COLO668 (cell line): ENCODE measurements around the gene ZACN.

Experiments
- DNase-seq: peaks from one replicate; lab custom pipeline; 2025; ENCODE audit not compliant: unreplicated experiment; lab: John Stamatoyannopoulos, UW

ZACN gene

DNA sequence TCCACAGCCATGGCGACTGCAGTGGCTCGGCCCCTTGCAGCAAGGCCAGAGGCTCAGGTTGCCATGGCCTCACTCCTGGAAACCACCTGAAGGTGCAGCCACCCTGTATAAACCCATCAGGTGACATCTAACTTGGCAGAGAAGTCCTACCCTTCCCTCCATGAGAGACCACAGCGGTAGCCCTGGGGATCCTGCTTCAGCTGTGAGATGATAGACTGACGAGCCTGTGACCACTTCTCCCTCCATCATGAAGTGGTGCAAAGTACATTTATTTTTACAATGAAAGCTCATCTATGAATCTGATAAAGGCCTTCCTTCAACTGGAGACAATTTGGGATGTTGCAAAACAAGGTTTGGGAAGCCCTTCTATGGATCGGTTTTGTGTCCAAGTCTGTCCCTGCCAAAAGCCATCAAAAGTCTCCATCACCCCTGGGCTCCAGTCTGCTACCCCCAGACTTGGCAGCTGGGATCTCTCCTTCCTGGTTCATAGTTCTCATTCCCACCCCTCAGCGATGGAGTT, 1.8 kb downstream of the ZACN start:
- DNase-seq, result no peak

DNA sequence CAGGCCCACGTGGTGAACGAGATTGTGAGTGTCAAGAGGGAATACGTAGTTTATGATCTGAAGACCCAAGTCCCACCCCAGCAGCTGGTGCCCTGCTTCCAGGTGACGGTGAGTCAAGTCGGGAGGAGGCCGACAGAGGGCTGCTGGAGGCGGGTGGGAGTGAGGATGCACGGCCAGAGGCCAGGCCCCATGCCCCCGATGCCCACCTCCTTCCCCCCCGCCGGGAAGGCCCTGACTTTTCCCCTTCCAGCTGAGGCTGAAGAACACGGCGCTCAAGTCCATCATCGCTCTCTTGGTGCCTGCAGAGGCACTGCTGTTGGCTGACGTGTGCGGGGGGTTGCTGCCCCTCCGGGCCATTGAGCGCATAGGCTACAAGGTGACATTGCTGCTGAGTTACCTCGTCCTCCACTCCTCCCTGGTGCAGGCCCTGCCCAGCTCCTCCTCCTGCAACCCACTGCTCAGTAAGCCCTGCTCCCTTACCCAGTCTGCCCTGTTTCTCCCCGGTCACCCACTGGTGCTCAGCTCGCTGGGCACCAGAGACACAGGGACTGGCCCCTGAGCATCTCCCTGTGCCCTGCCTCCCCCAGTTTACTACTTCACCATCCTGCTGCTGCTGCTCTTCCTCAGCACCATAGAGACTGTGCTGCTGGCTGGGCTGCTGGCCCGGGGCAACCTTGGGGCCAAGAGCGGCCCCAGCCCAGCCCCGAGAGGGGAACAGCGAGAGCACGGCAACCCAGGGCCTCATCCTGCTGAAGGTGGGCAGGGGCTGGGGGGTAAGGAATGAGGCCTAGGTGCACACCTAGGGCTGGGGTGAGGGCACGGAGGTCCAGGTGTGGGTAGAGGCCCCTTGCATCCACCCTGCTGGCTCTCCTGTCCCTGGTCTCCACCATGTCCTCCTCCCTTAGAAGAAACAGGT, 2.6 kb downstream of the ZACN start:
- DNase-seq, result no peak

DNA sequence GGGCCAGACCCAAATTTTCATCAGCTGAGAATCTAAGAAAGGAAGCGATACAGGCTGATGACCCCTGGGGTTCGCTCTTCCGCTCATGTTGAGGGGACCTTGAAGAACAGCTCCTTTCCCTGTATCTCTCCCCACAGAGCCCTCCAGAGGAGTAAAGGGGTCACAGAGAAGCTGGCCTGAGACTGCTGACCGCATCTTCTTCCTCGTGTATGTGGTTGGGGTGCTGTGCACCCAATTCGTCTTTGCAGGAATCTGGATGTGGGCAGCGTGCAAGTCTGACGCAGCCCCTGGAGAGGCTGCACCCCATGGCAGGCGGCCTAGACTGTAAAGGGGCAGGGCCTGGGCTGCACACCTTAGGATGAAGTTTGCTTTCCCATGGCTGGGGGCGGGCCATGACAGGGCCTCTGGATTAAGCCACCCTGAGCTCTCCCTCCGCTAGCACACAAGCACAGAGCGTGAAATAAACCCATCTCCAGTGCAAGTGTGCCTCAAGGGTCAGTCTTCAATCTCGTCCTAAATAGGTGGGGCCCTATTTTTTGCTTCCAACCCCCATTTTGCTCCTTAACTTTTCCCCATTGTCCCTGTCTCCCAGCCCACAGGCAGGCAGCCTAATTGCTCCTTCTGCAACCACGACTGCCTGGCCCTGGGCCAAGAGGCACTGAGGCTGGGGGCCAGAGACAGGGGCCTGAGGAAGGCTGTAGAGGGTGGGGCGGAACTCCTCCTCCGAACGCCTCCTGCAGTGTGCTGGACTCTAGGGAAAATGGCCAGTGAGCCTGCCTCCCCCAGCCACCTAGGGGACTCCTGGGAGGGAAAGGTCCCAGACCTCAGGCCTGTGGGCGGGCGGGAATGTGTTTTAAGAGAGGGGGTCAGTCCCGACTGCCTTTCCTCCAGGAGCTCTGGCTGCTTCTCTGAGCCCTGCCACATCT, 3.6 kb downstream of the ZACN start:
- no peak for DNase-seq

DNA sequence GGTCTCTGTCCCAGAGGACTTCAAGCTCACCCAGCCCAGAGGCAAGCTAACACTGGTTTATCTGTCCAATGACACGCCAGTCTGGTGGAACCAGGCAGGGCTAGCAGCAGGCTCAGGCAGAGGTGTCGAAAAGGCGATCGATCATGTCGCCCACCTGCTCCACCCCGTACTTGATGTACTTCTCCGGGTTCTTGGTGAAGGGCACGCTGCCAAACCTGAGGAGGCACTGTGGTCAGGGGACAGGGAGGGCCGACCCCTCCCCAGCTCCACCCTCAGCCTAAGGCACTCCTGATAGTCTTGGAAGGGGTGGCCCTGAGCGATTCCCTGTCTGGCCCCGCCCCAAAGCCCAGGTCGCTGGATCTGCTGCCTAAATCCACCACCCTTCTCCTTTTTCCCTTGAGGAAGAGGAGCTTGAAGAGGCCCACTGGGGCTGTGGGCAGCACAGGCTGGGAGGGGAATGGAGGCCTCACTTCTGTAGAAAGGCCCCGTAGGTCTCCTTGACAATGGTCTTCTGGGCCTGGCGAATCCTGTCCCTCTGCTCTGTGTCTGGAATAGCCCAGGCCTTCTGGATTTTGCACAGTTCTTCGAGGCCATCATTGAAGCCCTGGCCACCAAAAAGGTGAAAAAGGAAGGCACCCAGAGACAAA, 4.7 kb downstream of the ZACN start:
- DNase-seq, result no peak

DNA sequence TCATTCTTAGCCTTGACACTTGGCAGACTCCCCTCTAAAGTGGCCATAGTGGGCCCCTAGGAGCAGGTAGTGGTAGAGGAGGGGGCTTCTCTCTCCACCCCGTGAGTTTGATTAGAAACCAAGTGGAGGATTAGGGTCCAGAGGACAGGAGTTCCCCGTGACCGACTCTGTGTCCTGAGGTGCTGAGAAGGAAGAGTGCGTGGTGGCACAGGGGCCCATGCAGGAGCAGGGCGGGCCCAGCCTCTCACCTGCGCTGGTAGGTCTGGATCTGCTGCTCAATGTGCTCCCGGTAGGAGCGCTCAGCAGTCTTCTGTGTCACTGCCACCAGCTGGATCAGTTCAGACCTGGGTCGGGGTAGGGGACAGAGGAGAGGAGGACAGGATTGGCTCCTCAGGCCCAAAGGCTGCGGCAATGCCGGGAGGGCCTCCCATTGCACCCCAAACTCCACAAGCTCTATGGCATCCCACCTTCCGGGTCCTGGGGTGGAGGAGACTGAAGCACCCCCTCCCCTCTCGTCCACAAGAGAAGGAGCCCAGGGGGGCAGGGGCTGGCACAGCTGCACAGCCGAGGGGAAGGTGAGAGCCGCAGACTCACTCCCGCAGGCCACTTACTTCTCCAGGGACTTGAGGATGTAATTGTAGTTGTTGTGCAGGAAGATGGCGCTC, 6.2 kb downstream of the ZACN start:
- no peak for DNase-seq

DNA sequence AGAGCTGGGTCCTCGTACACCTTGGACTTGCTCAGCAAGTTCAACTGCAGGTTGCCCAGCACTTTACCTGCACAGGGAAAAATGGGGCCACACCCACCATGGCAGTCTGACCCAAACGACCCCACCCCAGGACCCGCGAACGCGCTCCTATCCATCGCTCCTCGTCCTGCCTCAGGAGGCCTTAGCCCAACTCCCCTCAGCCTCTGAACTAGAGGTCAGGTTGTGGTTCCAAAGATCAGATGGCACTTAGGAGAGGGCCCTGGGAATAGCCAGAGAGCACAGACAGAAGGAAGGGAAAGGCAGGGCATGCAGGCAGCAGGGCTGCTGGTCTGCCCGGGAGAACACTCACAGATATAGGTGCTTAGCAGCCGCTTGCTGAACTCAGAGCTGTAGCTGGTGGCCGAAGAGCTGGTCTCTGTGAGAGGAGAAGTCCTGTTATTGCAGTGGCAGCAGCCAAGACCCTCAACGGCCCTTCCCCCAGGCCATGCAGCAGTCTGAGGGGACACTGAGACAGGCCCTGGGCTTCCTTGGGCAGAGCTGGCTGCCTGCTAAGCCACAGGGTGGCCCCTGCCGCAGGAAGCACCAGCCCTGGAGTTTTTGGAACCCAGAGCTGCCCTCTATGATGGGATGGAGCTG, 6.9 kb downstream of the ZACN start:
- DNase-seq, result no peak

DNA sequence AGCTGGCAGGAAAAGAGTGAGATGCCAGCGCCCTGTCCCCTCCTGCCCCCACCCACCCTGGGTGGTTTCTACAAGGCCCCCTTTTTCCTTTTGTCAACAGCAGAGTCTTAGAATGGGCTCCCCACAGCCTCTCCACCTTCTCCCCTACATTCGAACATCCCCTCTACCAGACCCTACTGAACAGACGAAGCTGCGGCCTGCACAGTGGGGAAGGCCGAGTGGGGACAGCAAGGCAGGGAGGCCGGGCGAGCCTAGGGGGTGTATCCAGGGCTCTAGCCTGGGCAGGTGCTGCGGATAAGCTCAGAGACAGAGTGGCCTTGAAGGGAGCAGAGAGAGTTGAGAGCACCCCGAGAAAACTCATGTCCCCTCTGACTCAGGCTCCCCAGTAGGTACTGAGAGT, 7.4 kb downstream of the ZACN start:
- no peak for DNase-seq

DNA sequence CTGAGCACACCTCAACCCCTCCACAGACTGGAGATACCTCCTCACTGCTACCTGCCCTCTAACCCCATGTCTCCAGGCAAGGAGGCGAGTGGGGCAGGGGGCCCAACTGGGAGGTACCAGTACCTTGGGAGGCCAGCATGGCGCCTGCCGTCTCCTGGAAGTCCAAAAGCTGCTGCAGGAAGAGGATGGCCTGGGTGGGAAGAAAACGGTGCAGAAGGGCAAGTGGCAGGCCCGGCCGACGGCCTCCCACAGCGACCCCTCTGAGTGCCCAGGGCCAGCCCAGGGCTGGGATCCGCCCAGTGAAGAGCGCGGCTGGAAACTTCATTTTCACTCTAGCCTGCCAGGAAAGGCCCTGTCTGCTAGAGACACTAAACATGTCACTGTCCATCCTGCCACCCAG, 8.5 kb downstream of the ZACN start:
- DNase-seq, result no peak

DNA sequence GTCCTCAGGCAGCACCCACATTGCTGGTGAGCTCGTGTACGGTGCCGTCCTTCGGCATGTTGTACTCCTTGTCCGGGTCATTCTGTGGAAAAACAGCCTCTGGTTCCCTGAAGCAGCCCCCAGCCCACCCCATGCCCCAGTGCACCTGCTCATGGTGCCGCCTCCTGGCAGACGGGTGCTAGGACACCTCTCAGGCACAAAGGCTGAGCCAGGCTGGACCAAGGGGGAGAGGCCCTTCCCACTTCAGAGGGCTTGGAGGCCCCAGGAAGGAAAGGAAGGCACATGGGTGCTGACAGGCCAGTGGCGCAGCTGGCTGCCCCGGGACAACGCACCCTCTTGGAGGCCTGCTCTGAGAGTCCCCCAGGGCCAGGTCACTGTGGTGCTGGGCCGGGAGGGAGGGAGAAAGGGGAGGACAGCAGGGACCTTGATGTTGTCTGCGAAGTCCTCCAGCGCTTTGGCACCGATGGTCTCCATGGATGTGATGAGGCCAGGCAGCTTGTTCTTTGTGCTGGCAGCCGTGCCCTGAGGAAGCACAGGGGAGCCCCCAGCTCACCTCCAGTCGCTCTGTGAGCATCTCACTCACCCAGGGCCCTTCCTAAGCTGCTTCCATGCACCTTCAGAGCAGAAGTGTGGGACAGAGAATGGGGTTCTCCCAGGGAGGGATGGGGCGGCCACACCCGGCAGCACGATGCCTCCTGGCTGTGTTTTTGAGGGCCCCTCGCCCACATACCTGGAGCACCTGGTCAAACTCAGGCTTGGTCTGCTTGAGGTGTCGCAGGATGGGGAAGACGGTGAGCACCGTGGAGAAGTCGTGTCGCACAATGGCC, 9.3 kb downstream of the ZACN start:
- DNase-seq, result no peak

DNA sequence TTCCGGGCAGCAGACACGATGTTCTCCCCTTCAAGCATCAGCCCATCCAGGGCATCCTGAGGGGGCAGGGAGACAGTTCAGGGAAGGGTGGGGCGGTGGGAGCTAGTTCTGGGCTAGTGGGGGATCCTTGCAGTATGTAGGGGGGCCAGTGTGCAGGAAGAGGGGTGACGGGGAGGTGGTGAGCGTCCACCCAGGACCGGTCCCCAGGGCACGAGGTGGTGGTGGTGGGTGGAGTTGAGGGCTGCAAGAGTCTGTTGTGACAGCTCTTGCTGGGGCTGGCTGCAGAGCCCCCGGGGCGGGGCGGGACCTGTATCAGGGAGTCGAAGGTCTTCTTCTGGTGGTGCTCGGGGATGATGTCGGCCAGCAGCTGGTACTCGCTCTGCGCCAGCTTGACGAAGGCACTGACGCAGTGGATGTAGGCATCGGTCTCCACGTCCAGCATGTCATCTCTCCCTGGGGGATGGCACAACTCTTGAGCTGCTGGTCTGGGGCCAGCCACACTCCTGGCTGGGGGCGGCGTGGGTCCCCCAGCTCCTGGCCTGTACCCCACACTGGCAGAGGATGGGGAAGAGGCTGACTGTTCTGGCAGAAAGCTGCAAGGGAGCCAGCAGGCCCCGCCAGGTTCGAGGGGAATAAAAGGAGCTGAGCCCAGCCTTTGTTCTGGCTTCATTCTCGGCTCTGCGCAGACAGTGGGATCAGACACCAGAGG, 10.0 kb downstream of the ZACN start:
- no peak for DNase-seq

DNA sequence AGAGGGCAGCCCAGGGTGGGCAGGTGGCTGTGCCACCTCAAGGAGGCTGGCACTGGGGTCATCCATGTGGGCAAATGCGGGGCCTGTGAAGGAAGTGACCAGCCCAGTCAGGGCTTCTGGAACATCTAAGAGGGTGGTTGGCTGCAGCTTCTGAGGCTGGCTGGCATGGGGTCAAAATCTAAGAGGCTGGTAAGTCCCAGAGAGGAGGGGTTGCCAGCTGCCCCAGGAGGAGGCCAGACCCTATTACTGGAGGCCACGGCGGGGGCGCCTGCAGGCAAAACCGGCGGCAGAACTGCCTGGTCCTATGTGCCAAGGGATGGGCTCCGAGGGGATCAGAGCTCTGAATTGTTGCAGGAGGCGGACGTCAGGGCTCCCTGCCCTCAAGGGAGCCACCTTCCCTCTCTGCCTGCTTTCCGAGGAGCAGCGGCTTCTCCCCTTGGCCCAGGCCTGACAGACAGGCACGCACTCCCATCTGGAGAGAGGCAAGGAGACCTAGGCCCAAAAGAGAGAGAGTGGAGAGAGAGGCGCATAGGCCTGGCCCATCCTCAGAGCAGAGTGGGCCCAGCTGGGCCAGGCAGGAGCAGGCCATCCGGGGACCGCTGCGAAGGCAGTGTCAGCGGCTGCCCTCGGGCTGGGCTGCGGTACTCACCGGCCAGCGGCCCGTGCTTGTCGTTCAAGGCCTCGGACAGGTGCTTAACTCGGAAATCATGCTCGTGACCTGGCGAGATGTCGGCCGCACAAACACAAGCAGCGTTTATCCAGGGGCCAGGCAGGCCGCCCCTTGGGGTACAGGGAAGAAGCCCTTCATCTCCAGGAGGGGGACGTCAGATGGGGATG, 10.9 kb downstream of the ZACN start:
- DNase-seq, result no peak

DNA sequence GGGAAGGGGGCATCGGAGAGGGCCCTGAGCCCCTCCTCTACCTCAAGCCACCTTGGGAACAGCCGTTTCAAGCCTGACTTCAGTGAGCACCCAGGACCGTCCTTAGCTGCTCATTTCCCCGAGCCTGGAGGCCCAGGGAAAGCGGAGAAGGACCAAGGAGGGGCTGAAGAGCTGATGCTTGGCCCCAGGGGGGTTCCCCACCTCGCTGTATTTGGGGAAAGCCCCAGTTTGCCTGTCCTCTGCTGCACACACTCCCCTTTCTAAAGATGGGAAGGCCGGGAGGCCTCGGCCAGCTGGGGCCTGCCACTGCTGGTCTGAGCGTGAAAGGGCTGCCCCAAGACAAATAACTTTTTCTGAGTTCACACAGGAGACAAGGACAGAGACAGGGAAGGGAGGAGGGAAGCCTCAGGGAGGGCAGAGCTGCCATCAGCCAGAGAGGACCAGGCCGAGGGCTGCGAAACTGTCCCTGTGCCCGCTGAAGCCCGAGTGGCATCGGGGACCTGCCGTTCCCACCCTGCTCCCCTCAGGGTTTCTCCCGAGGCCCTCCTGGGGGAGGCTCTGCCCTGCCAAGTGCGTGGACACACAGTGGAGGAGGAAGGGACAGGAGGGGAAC, 11.6 kb downstream of the ZACN start:
- no peak for DNase-seq

DNA sequence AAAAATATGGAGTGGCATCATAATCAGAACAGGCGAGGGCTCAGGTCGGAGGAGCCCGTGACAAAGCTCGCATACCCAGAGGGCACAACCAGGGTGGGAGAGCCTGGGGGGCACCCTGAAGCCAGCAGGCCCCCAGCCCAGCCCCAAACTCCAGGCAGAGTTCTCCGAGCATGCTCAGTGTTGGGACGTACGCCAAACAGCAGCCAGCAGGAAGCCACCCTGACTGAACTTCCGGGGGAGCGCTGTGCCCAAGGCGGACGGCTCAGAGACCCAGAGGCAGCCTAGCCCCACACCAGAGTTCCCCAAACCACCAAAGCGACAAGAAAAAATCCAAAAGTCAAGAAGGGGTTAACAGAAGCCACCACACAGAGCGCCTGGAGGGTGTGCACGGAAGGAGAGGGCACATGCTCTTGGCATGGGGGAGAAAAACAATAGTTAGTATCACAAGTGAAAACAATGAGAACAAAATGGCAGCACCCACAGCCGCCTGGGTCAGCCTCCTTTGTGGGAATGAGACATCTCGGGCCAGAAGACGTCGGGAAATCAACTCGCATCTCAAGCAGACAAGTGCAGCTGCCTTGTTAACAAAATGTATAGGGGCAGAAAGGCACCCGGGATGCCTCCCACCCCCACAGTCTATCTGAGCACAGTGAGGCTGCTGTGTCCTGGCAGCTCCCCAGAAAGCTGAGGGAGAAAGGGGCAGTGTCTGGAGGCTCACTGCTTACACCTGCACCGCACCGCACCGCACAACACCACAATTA, 12.7 kb downstream of the ZACN start:
- no peak for DNase-seq

DNA sequence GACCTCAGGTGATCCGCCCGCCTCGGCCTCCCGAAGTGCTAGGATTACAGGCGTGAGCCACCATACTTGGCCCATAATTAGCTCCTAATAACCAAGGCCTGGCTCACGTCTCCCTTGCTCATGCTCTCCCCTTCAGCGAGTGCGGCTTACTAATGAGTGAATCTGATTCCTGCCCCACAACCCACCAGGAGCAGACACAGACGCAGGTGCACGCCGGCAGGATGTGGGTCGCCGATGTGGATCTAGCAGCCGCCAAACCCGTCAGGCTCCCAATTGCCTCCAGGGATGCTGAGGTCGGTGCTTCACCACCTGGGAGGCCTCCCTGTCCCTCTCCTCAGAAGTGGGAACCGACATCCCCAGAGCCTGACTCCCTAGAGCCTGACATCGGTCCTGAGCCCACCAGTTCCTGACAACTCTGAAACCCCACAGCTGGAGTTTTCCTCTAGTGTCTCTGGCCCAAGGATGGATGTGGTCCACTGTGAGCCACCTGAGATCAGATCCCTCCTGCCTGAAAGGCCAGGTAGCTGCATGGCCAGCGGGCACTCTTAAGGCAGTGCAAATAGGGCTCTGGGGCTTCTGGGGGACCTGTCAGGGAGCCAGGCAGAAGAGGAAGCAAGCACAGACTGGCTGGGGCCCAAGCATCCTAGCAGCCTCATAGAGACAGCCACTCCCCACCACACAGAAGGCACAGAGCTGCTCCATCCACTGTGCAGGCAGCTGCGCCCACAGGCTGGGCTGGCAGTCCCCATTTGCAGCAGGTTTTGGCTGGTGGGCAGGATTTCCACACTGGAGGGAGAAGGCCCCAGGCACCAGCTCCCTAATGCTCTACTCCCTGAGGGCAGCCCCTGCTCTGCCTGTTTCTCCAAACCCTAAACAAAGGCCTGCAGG, 13.8 kb downstream of the ZACN start:
- DNase-seq, result no peak

DNA sequence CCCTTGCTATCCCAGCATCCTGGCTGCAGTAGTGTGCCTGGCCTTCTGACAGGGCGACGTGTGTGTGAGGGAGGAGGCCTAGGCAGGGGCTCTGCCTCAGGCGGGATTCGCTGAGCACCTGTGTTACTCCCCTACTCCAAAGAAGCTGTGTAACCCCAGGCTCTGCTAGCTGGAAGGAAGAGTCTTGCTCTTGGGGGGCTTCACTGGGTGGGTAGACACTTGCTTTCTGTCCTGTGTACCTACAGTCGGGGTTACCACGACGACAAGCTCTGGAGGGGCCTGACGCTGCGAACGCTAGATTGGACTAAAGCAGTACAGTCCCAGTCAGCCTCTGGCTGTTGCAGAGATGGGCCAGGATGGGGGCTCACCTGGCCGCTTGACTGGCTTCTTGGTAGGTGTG, 15.1 kb downstream of the ZACN start:
- DNase-seq, result no peak

DNA sequence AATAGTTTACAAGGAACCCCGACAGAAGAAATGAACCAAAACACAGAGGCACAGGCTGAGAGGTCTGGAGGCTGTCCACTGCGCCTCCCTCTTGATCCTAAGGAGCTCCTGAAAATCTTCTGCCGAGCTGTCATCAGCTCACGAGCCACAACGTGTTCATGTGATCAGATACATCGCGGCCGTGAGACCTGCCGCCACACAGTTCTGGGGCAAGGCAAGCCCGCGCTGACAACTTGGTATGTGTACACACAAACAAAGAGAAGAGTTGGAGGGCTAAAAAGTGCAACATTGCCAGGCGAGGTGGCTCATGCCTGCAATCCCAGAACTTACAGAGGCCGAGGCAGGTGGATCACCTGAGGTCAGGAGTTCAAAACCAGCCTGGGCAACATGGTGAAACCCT, 17.0 kb downstream of the ZACN start:
- DNase-seq, result no peak
